Lower leg skin (tissue), 4 donors: ENCODE results near the gene TBC1D22A. TPM values are rescaled to one million over a fixed set of nuclear protein-coding genes. Genes with fewer than 3 reads are reported as not detected.

ENCODE experiments used
- DNase-seq, 2 donors: peaks; one replicate each; pipeline ENCODE4 v3.0.0-alpha.2; 2019; ENCODE audit warnings: low spot score in 2 of 2
- H3K4me3 ChIP-seq: fragments of 200-600 bp; sonication (generic); 2 replicates; pipeline ENCODE4 v1.5.1; 2017; ENCODE audit warnings: mild to moderate bottlenecking, low read depth; ENCODE audit not compliant: poor library complexity, severe bottlenecking
- POLR2A ChIP-seq, 2 donors: fragments of 450-650 bp; IDR thresholded peaks; one replicate each; pipeline ENCODE4 v1.6.1; 2016 to 2017; ENCODE audit warnings: antibody characterized with exemption in 2 of 2, mild to moderate bottlenecking in 1 of 2, moderate library complexity in 1 of 2
- WGBS, 2 donors: methylation state at CpG; one replicate each; pipeline ENCODE4 v1.1.5; 2018; 5-methylcytosine and 5-hydroxymethylcytosine counted together
- intact Hi-C: fragments of 100-400 bp; cut with DNase I; formaldehyde crosslinking; loops from one replicate; pipeline ENCODE4 v1.15.0; 2023; ENCODE audit warnings: low total_unique reads
- total RNA-seq, 4 donors: library from RNA; depleted of rRNA; stranded (reverse); fragments of >200 nt; gene quantifications; one replicate each; pipeline ENCODE4 v1.1.0, GENCODE V29; 2016
- TF ChIP-seq, protein P1 (sequence below), 3 donors: fragments of 450-650 bp; IDR thresholded peaks; one replicate each; pipeline ENCODE4 v1.5.1; 2016; ENCODE audit warnings: antibody characterized with exemption in 3 of 3, mild to moderate bottlenecking in 3 of 3, moderate library complexity in 2 of 3

TBC1D22A gene
- total RNA-seq, 4 donors from 2014 or later: 21.8 to 32.3 (median 31.6) TPM

DNA sequence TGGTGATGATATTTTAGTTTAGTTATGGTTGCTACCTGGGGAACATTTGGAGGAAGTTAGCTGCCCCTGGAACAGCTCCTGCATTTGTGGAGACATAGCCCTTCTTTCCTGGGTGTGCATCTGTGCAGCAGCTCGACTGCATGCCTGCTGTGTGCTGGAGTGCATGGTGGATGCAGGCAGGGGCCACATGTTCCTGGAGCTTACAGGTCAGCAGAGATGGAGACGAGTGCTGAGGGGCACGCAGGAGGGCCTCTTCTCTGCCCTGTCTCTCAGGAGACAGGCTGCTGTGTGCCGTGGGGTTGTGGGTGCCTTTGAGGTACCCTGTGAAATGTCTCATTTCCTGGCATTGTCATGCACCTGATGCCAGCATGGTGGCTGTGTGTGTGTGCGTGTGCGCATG lies 87.5 kb downstream of the TBC1D22A start:
- no peak overlapping the region for H3K4me3 ChIP-seq
- TF ChIP-seq, protein P1, sequence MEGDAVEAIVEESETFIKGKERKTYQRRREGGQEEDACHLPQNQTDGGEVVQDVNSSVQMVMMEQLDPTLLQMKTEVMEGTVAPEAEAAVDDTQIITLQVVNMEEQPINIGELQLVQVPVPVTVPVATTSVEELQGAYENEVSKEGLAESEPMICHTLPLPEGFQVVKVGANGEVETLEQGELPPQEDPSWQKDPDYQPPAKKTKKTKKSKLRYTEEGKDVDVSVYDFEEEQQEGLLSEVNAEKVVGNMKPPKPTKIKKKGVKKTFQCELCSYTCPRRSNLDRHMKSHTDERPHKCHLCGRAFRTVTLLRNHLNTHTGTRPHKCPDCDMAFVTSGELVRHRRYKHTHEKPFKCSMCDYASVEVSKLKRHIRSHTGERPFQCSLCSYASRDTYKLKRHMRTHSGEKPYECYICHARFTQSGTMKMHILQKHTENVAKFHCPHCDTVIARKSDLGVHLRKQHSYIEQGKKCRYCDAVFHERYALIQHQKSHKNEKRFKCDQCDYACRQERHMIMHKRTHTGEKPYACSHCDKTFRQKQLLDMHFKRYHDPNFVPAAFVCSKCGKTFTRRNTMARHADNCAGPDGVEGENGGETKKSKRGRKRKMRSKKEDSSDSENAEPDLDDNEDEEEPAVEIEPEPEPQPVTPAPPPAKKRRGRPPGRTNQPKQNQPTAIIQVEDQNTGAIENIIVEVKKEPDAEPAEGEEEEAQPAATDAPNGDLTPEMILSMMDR (IDR thresholded peaks at IDR 0.05): no peak
- no peak for TF ChIP-seq POLR2A (IDR thresholded peaks at IDR 0.05)
- WGBS, 2 donors: 93 to 96% methylated on average over 6 of the region's 6 CpGs
- intact Hi-C loops: no loop called here
- DNase-seq: peak in 1 of 2 donors; percentile 74

DNA sequence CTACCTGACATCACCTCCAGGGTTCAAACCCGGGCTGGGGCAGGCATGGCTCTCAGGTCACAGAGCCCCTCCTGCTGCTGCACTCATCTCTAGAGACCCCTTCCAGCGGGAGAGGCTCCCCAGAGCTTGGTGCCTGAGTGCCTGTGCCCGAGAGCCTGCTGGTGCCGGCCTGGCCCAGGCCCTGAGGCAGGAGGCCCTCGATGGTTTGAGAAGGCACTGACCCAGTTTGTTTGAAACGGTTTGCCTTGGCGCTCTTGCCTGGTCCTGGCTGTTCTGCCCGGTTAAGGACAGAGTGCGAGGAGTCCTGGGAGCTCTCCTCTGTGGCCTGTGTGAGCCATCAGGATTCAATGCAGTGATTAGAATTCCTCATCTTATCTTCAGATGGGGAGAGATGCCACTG lies 88.9 kb downstream of the TBC1D22A start:
- no peak for TF ChIP-seq POLR2A (IDR thresholded peaks at IDR 0.05)
- TF ChIP-seq, protein P1 (IDR thresholded peaks at IDR 0.05): no peak

DNA sequence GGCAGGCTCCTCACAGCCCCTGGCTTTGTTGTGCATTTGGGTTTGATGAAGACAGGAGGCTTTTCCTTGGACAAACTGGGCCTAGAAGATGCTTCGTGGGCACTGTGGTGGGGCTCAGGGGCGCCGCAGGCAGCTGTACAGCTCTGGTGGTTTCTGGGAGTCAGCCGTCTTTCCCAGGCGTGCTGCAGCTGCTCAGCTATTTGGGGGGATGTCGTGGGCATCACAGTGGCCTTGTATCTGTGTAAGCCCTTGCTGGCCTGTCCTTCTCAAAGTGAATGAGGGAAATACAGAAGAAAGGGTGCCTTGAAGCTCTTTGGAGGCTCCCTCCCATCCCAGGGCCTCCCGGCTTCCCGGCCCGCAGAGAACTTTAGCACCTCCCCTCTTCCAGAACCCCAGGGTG lies 89.5 kb downstream of the TBC1D22A start:
- intact Hi-C loops: no loop called here
- H3K4me3 ChIP-seq: no peak overlapping the region
- WGBS, 2 donors: 99 to 100% methylated on average over 4 to 9 of the region's 9 CpGs
- TF ChIP-seq, protein P1 (IDR thresholded peaks at IDR 0.05): no peak
- no peak for TF ChIP-seq POLR2A (IDR thresholded peaks at IDR 0.05)
- DNase-seq: peak in 1 of 2 donors; percentile 68

More for the DNA sequence above, 88.9 kb downstream of the TBC1D22A start:
- 95 to 99% methylated on average over 9 of the region's 9 CpGs for WGBS, 2 donors
- intact Hi-C loops: no loop called here
- DNase-seq: peak in 1 of 2 donors; percentile 59
- H3K4me3 ChIP-seq: no peak overlapping the region

DNA sequence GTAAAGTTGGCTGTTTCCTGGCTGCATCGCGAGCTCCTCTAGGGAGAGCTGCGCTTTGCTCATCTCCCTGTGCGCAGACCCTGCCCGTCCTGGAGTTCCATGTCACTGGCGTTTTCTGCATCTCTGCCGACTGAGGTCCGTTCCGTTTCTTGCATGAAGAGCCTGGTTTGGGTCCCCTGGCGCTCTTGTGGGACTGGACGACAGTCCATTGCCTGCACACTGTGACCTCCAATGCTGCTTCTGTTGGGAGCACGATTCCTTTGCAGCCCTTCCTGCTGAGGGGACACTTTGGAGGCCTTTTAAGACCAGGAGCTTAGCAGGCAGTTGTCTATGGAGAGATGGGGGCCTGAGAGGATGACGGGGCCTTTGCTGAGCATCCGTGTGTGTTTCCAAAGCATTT lies 90.3 kb downstream of the TBC1D22A start:
- 97 to 98% methylated on average over 14 of the region's 14 CpGs for WGBS, 2 donors
- intact Hi-C loops: no loop called here
- peak in 1 of 2 donors; percentile 75 for DNase-seq
- TF ChIP-seq POLR2A (IDR thresholded peaks at IDR 0.05): no peak
- TF ChIP-seq, protein P1 (IDR thresholded peaks at IDR 0.05): no peak
- H3K4me3 ChIP-seq: no peak overlapping the region

DNA sequence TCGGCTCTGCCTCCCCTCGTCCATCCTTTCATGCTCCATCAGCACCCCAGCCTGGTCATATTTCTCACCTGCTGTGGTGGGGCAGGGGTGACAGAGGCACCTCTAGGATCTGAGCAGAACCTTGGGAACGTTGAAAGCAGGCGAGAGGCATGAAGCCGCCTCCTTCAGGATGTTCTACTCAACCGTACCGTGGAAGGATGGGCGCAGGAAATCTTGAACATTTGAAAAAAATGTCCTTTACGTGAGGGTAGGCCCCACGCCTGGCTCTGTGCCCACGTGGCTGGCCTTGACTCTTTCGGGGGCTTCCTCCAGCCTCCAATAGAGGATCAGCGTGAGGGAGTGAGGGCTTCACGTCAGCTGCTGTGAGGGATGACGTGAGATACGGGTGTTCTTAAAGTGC lies 90.7 kb downstream of the TBC1D22A start:
- no peak overlapping the region for H3K4me3 ChIP-seq
- 93 to 95% methylated on average over 16 of the region's 16 CpGs for WGBS, 2 donors
- no peak for TF ChIP-seq POLR2A (IDR thresholded peaks at IDR 0.05)
- TF ChIP-seq, protein P1 (IDR thresholded peaks at IDR 0.05): no peak
- intact Hi-C loops: no loop called here
- DNase-seq: peak in 1 of 2 donors; percentile 66
